Glutamatergic neuron (in vitro differentiated cells): ENCODE data around the gene TMEM125. TPM values are rescaled to one million over a fixed set of nuclear protein-coding genes. Genes with fewer than 3 reads are reported as not detected.

Source experiments
- DNase-seq: peaks from one replicate; pipeline ENCODE4 v3.0.0; 2022
- H3K27ac Mint-ChIP-seq: one replicate; pipeline ENCODE4 v1.8.0; 2020; ENCODE audit warnings: mild to moderate bottlenecking, mixed read lengths, inconsistent platforms; ENCODE audit not compliant: unreplicated experiment
- H3K27me3 Mint-ChIP-seq: one replicate; pipeline ENCODE4 v1.8.0; 2020; ENCODE audit warnings: mild to moderate bottlenecking, moderate library complexity, mixed read lengths, inconsistent platforms; ENCODE audit not compliant: unreplicated experiment
- H3K36me3 Mint-ChIP-seq: one replicate; pipeline ENCODE4 v1.8.0; 2020; ENCODE audit warnings: mild to moderate bottlenecking, mixed read lengths, inconsistent platforms; ENCODE audit not compliant: unreplicated experiment
- H3K4me1 Mint-ChIP-seq: one replicate; pipeline ENCODE4 v1.8.0; 2020; ENCODE audit warnings: mild to moderate bottlenecking, low read depth, mixed read lengths, inconsistent platforms; ENCODE audit not compliant: unreplicated experiment
- H3K4me3 Mint-ChIP-seq: one replicate; pipeline ENCODE4 v1.8.0; 2020; ENCODE audit warnings: mild to moderate bottlenecking, mixed read lengths, inconsistent platforms; ENCODE audit not compliant: unreplicated experiment
- H3K9me3 Mint-ChIP-seq: one replicate; pipeline ENCODE4 v1.8.0; 2020; ENCODE audit warnings: mild to moderate bottlenecking, moderate library complexity, mixed read lengths, inconsistent platforms; ENCODE audit not compliant: unreplicated experiment
- CTCF ChIP-seq: fragments of 200-600 bp; sonication (generic); IDR thresholded peaks from one replicate; pipeline ENCODE4 v1.5.0; 2021; ENCODE audit not compliant: partially characterized antibody, unreplicated experiment
- total RNA-seq: library from RNA; stranded (reverse); fragmentation: NEBNext Ultra II Directional; extraction: Animal tissue kit (Norgen Biotek cat#: 25700); gene quantifications from one replicate; pipeline ENCODE4 v1.2.1, GENCODE V29; 2021; ENCODE audit not compliant: unreplicated experiment

The TMEM125 gene
- total RNA-seq, 1 donor from 2014 or later = not detected

- H3K36me3 Mint-ChIP-seq = peaks cover 12% of the 10 kb centered on the region
- peaks cover 2% of the 10 kb centered on the region for H3K4me1 Mint-ChIP-seq
- H3K27me3 Mint-ChIP-seq = peaks cover 3% of the 10 kb centered on the region
- TF ChIP-seq CTCF = no peak
- H3K9me3 Mint-ChIP-seq = peaks cover 8% of the 10 kb centered on the region
- DNase-seq = no peak
- no peak overlapping the region for H3K4me3 Mint-ChIP-seq
- H3K27ac Mint-ChIP-seq = no peak overlapping the region
These were observed 1.9 kb upstream of the TMEM125 start for GRCh38 chr1:43267818-43268425.

DNA sequence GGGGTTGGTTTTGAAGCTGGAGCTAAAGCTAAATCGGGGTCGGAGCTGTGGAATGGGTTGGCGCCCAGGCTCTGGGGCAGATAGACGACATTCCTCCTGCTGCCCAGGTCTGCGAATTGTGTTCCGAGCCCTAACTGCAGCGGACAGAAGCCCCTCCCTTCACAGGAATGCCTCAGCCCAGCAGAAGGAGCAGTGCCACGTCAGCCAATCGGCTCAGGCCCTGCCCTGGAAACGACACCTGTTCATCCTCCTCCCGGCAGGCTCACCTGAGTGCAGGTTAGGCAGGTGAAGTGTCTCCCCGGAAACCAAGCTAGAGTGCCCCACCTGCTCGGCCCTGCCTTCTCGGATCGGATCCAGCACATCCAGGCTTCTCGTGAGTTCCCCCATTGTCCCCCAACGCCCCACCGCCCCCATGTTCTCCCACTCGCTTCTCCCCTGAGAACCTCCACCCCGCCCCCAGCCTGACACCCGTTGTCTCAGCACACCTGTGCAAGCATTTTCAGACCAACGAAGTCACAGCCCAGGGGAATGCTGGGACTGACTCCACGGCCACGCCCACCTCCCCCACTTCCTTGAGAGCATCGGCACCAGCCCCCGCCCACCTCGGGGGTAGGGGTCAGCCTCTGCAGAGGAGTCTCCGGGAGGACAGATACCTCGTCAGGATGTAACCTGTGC, 775 bp downstream of the TMEM125 start:
- no peak overlapping the region for H3K27ac Mint-ChIP-seq
- H3K27me3 Mint-ChIP-seq = peaks cover 3% of the 10 kb centered on the region
- H3K4me1 Mint-ChIP-seq = peaks cover 2% of the 10 kb centered on the region
- no peak overlapping the region for H3K4me3 Mint-ChIP-seq
- TF ChIP-seq CTCF = no peak
- H3K9me3 Mint-ChIP-seq = peaks cover 10% of the 10 kb centered on the region
- peaks cover 4% of the 10 kb centered on the region for H3K36me3 Mint-ChIP-seq
- DNase-seq = no peak

- peaks cover 6% of the 10 kb centered on the region for H3K4me1 Mint-ChIP-seq
- H3K27ac Mint-ChIP-seq = no peak overlapping the region
- no peak overlapping the region for H3K4me3 Mint-ChIP-seq
- TF ChIP-seq CTCF = no peak
- H3K36me3 Mint-ChIP-seq = peaks cover 4% of the 10 kb centered on the region
- H3K9me3 Mint-ChIP-seq = peaks cover 8% of the 10 kb centered on the region
- H3K27me3 Mint-ChIP-seq = peaks cover 3% of the 10 kb centered on the region
- no peak for DNase-seq
These were observed 1.7 kb downstream of the TMEM125 start for GRCh38 chr1:43271186-43272118.

DNA sequence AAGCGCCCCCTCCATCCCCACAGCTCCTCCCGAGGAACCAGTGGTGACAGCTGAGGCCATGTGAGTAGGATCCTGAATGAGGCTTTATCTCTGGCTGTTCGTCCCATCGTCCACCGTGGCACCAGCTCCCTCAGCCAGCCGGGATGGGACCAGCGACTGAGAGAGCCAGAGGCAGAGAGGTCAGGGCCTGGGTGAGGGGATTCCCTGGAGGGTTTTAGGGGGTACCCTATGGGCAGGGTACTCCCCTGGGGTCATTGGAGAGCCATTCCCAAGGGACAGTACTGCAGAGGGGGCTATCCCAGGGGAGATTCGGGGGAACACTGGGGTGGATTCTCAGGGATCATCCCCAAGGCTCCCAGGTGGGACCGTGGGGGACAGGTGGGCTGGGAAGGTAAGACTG, 2.4 kb downstream of the TMEM125 start:
- Mint-ChIP-seq H3K4me3 (no peak overlapping the region), H3K27ac (no peak overlapping the region), H3K9me3 (peaks cover 7% of the 10 kb centered on the region), H3K4me1 (peaks cover 7% of the 10 kb centered on the region), H3K27me3 (peaks cover 3% of the 10 kb centered on the region), H3K36me3 (peaks cover under 1% of the 10 kb centered on the region)
- no peak for DNase-seq
- TF ChIP-seq CTCF = no peak
